ENCODE data around the gene STK38.

The STK38 gene

DNA sequence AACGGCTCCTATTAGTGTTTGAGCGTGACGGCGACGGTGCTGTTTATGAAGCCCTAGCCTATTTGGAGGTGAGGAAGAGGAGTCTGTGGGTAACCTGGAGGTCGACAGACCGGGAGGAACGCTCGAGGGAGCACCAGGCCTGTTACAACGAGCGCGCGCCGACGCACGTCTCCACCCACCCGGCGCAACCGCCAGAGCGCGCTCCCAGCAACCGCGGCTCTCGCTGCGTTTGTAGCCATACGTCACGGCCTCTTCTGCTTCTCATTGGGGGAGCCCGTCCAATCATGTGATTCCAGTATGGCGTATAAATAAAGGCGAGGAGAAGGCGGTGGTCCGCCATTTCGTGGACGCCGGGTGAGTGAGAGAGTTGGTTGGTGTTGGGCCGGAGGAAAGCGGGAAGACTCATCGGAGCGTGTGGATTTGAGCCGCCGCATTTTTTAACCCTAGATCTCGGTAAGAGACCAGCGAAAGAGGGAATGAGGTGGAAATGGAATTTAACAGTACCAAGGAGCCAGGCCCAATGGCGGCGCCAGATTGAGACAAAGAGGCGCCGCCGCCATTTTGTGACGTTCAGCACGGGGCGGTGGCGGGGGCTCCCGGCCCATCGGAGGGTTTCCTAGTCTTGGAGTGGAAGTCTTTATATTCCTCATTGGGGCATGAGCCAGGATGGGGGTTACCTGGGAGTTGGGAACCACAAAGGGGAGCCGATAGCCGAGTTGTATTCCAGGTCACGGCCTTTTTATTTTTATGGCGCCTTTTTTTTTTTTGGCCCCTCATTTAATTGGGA, 46.9 kb upstream of the STK38 start, which contains the start of gene SRSF3:
Gene SRSF3 (plus strand): TSS at position 334 of the 787 bp plus-strand sequence. CDS start 2,401 bp downstream, outside the sequence.
- Histone ChIP-seq H3K4me1 (ENCODE audit: low read length) (peaks cover 24% of the 10 kb centered on the region), H2AFZ (ENCODE audit: low read length) (peak within 1 kb of the TSS; percentile 79), H3K4me3 (ENCODE audit: low read length) (peak within 1 kb of the TSS; percentile 99), H3K9ac (ENCODE audit: low read length) (peak within 1 kb of the TSS; percentile 92), H3F3A (ENCODE audit: insufficient read depth, low read length) (peaks cover 61% of the 10 kb centered on the region), H3K9me3 (replicated peaks; ENCODE audit: insufficient read depth, low read length) (no peaks in the 10 kb centered on the region), H3K79me2 (ENCODE audit: low read length) (peaks cover 51% of the 10 kb centered on the region), H3K27me3 (replicated peaks; ENCODE audit: insufficient read depth, low read length) (no peaks in the 10 kb centered on the region), H3K9me2 (replicated peaks; ENCODE audit: insufficient read depth, low read length) (no peaks in the 10 kb centered on the region), H3K4me2 (ENCODE audit: low read depth, low read length) (peak within 1 kb of the TSS; percentile 82), H4K20me1 (ENCODE audit: insufficient read depth, low read length) (peaks cover 45% of the 10 kb centered on the region), H3K36me3 (replicated peaks; ENCODE audit: insufficient read depth, low read length) (peaks cover 26% of the 10 kb centered on the region), H3K27ac (ENCODE audit: low read length) (peak within 1 kb of the TSS; percentile 96)
- TF ChIP-seq EZH2 (optimal IDR thresholded peaks at IDR 0.05; ENCODE audit: low read depth, low read length), result no peak
- no peak for TF ChIP-seq EZH2phosphoT487 (IDR thresholded peaks at IDR 0.05; ENCODE audit: low read length)
- TF ChIP-seq, protein P1, sequence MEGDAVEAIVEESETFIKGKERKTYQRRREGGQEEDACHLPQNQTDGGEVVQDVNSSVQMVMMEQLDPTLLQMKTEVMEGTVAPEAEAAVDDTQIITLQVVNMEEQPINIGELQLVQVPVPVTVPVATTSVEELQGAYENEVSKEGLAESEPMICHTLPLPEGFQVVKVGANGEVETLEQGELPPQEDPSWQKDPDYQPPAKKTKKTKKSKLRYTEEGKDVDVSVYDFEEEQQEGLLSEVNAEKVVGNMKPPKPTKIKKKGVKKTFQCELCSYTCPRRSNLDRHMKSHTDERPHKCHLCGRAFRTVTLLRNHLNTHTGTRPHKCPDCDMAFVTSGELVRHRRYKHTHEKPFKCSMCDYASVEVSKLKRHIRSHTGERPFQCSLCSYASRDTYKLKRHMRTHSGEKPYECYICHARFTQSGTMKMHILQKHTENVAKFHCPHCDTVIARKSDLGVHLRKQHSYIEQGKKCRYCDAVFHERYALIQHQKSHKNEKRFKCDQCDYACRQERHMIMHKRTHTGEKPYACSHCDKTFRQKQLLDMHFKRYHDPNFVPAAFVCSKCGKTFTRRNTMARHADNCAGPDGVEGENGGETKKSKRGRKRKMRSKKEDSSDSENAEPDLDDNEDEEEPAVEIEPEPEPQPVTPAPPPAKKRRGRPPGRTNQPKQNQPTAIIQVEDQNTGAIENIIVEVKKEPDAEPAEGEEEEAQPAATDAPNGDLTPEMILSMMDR (IDR thresholded peaks at IDR 0.05; ENCODE audit: low read length), result peak; percentile 32
- peak; percentile 97 for DNase-seq

DNA sequence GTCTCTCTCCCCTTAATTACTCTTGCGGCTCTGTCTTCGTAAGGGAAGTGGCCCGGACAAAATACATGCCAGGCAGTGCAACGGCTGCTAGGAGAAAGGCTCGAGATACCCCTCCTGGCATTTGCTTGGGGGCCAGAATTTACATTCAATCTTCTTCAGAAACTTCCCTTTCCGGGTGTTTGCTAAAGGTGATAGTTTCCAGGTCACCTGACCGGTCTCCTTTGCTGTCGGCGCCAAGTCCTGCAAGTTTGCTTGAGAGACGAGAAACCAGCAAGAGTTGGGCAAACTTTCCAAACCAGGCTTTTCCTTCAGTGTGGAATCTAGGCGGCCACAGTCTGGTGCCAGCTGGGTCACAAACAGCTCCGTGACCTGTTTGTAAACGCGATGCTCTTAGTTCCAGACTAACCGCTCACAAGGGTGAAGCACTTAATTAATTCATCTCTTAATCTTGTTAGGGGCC, 46.3 kb upstream of the STK38 start:
- DNase-seq, result peak; percentile 76
- no peaks in the 10 kb centered on the region for H3K9me3 ChIP-seq (replicated peaks; ENCODE audit: insufficient read depth, low read length)
- peak overlapping the region; percentile 99 for H3K4me3 ChIP-seq (ENCODE audit: low read length)
- peaks cover 20% of the 10 kb centered on the region for H3K36me3 ChIP-seq (replicated peaks; ENCODE audit: insufficient read depth, low read length)
- peaks cover 45% of the 10 kb centered on the region for H3K79me2 ChIP-seq (ENCODE audit: low read length)
- peak overlapping the region; percentile 92 for H3K9ac ChIP-seq (ENCODE audit: low read length)
- H2AFZ ChIP-seq (ENCODE audit: low read length), result peak overlapping the region; percentile 79
- H3K27me3 ChIP-seq (replicated peaks; ENCODE audit: insufficient read depth, low read length), result no peaks in the 10 kb centered on the region
- peaks cover 39% of the 10 kb centered on the region for H4K20me1 ChIP-seq (ENCODE audit: insufficient read depth, low read length)
- peak overlapping the region; percentile 96 for H3K27ac ChIP-seq (ENCODE audit: low read length)
- peaks cover 18% of the 10 kb centered on the region for H3K4me1 ChIP-seq (ENCODE audit: low read length)
- TF ChIP-seq EZH2phosphoT487 (IDR thresholded peaks at IDR 0.05; ENCODE audit: low read length) (no peak), EZH2 (optimal IDR thresholded peaks at IDR 0.05; ENCODE audit: low read depth, low read length) (no peak)
- TF ChIP-seq, protein P1 (IDR thresholded peaks at IDR 0.05; ENCODE audit: low read length), result no peak
- H3F3A ChIP-seq (ENCODE audit: insufficient read depth, low read length), result peaks cover 55% of the 10 kb centered on the region
- H3K9me2 ChIP-seq (replicated peaks; ENCODE audit: insufficient read depth, low read length), result no peaks in the 10 kb centered on the region
- peak overlapping the region; percentile 82 for H3K4me2 ChIP-seq (ENCODE audit: low read depth, low read length)

DNA sequence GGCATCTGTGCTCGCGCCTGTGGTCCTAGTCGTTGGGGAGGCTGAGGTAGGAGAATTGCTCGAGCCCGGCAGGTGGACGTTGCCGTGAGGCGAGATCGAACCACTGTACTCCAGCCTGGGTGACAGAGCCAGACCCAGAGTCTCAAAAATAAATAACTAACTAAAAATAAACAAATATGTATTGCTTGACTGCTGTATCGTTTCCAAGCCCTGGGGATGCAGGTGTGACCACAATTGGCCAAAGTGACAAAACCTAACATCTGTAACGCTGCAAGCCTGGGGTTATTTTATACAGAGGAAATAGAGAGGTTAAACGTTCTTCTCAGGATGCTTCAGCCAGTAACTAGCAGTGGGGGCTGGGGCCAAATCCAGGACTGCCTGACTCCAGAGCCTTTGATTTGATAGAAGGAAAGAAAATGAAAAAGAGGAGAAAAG, 45.0 kb upstream of the STK38 start:
- Histone ChIP-seq H3K4me2 (ENCODE audit: low read depth, low read length) (peak overlapping the region; percentile 82), H3K9me2 (replicated peaks; ENCODE audit: insufficient read depth, low read length) (no peaks in the 10 kb centered on the region), H3K27me3 (replicated peaks; ENCODE audit: insufficient read depth, low read length) (no peaks in the 10 kb centered on the region), H2AFZ (ENCODE audit: low read length) (peak overlapping the region; percentile 49), H3F3A (ENCODE audit: insufficient read depth, low read length) (peaks cover 46% of the 10 kb centered on the region), H3K9me3 (replicated peaks; ENCODE audit: insufficient read depth, low read length) (no peaks in the 10 kb centered on the region), H3K79me2 (ENCODE audit: low read length) (peaks cover 31% of the 10 kb centered on the region), H4K20me1 (ENCODE audit: insufficient read depth, low read length) (peaks cover 26% of the 10 kb centered on the region), H3K36me3 (replicated peaks; ENCODE audit: insufficient read depth, low read length) (peaks cover 12% of the 10 kb centered on the region; the same call in 1 of the 2 replicates), H3K9ac (ENCODE audit: low read length) (peak overlapping the region; percentile 92), H3K27ac (ENCODE audit: low read length) (peak overlapping the region; percentile 96), H3K4me1 (ENCODE audit: low read length) (peaks cover 15% of the 10 kb centered on the region; the same call in 1 of the 2 replicates), H3K4me3 (ENCODE audit: low read length) (peak overlapping the region; percentile 36)
- no peak for TF ChIP-seq EZH2 (optimal IDR thresholded peaks at IDR 0.05; ENCODE audit: low read depth, low read length)
- TF ChIP-seq, protein P1 (IDR thresholded peaks at IDR 0.05; ENCODE audit: low read length), result no peak
- no peak for TF ChIP-seq EZH2phosphoT487 (IDR thresholded peaks at IDR 0.05; ENCODE audit: low read length)
- DNase-seq, result peak; percentile 95
